Cardiac muscle cell (in vitro differentiated cells and primary cell): ENCODE results near the gene MKRN3. TPM values are rescaled to one million over a fixed set of nuclear protein-coding genes. Genes with fewer than 3 reads are reported as not detected.

Source experiments
- DNase-seq, 2 donors: peaks; one replicate each; pipeline versions ENCODE4 v3.0.0 to v3.0.0-alpha.2; 2010 to 2017; ENCODE audit warnings: low read depth in 1 of 2, low spot score in 1 of 2
- H3K27ac ChIP-seq: fragments of 200-600 bp; sonication (generic); 2 replicates; pipeline ENCODE4 v1.5.1; 2016
- H3K27me3 ChIP-seq: fragments of 200-600 bp; sonication (generic); 2 replicates; pipeline ENCODE4 v1.6.0; 2016; ENCODE audit warnings: control low read depth
- H3K36me3 ChIP-seq: fragments of 200-600 bp; sonication (generic); 2 replicates; pipeline ENCODE4 v1.5.1; 2016; ENCODE audit warnings: control low read depth
- H3K4me1 ChIP-seq: fragments of 200-600 bp; sonication (generic); 2 replicates; pipeline ENCODE4 v1.8.1; 2017; ENCODE audit warnings: low read depth, mild to moderate bottlenecking, mixed run types
- H3K4me3 ChIP-seq: fragments of 200-600 bp; sonication (generic); 2 replicates; pipeline ENCODE4 v1.5.1; 2016; ENCODE audit warnings: mild to moderate bottlenecking
- H3K9me3 ChIP-seq: fragments of 200-600 bp; sonication (generic); 2 replicates; pipeline ENCODE4 v1.5.1; 2017; ENCODE audit warnings: low read depth, mild to moderate bottlenecking, control low read depth
- CTCF ChIP-seq: IDR thresholded peaks from 2 replicates; pipeline ENCODE4 v1.5.1; 2012; ENCODE audit warnings: low read depth, mild to moderate bottlenecking, low read length
- polyA plus RNA-seq: library from polyadenylated mRNA; unstranded; fragments of >200 nt; fragmentation: Nextera tagmentation; extraction: Ambion mirVana; gene quantifications from 2 replicates; pipeline ENCODE4 v1.2.1, GENCODE V29; 2016
- total RNA-seq: library from RNA; depleted of rRNA; stranded (reverse); fragments of >200 nt; gene quantifications from 2 replicates; pipeline ENCODE4 v1.2.3, GENCODE V29; 2016

Gene MKRN3
- total RNA-seq (not detected in 2 replicates), polyA plus RNA-seq (not detected in 2 replicates)

- H3K27ac ChIP-seq, result no peak within 1 kb of the TSS
- H3K36me3 ChIP-seq, result no peaks in the 10 kb centered on the region
- H3K4me3 ChIP-seq, result no peak within 1 kb of the TSS
- no peaks in the 10 kb centered on the region for H3K27me3 ChIP-seq
- DNase-seq, result peak in 1 of 2 donors; percentile 49
- TF ChIP-seq CTCF, result no peak
- peaks cover 2% of the 10 kb centered on the region for H3K9me3 ChIP-seq
- no peaks in the 10 kb centered on the region for H3K4me1 ChIP-seq
Measured at GRCh38 chr15:23565395-23566070, at the start of gene MKRN3. Gene MKRN3 (plus strand): TSS chr15:23565674. CDS start chr15:23565783, 109 bp downstream.

GRCh38 chr15:23516866-23517265 is 48.6 kb upstream of the MKRN3 start:
- H3K27me3 ChIP-seq, result no peaks in the 10 kb centered on the region
- no peak overlapping the region for H3K4me3 ChIP-seq
- H3K27ac ChIP-seq, result no peak overlapping the region
- no peaks in the 10 kb centered on the region for H3K9me3 ChIP-seq
- no peak for TF ChIP-seq CTCF
- no peaks in the 10 kb centered on the region for H3K36me3 ChIP-seq
- H3K4me1 ChIP-seq, result no peaks in the 10 kb centered on the region
- DNase-seq, result no peak

GRCh38 chr15:23518104-23518503 is 47.4 kb upstream of the MKRN3 start:
- Histone ChIP-seq H3K27ac (no peak overlapping the region), H3K27me3 (no peaks in the 10 kb centered on the region), H3K9me3 (no peaks in the 10 kb centered on the region), H3K4me1 (no peaks in the 10 kb centered on the region), H3K4me3 (no peak overlapping the region), H3K36me3 (no peaks in the 10 kb centered on the region)
- TF ChIP-seq CTCF, result no peak
- DNase-seq, result no peak

GRCh38 chr15:23524816-23525215 is 40.7 kb upstream of the MKRN3 start:
- Histone ChIP-seq H3K4me1 (no peaks in the 10 kb centered on the region), H3K36me3 (no peaks in the 10 kb centered on the region), H3K27ac (no peak overlapping the region), H3K4me3 (no peak overlapping the region), H3K27me3 (no peaks in the 10 kb centered on the region), H3K9me3 (no peaks in the 10 kb centered on the region)
- no peak for TF ChIP-seq CTCF
- no peak for DNase-seq

GRCh38 chr15:23529891-23530290 is 35.6 kb upstream of the MKRN3 start:
- no peaks in the 10 kb centered on the region for H3K36me3 ChIP-seq
- H3K4me1 ChIP-seq, result no peaks in the 10 kb centered on the region
- no peak for DNase-seq
- H3K27ac ChIP-seq, result no peak overlapping the region
- TF ChIP-seq CTCF, result no peak
- no peaks in the 10 kb centered on the region for H3K27me3 ChIP-seq
- no peaks in the 10 kb centered on the region for H3K9me3 ChIP-seq
- no peak overlapping the region for H3K4me3 ChIP-seq
